H1 (cell line): ENCODE results near the gene NEURL4. TPM values are rescaled to one million over a fixed set of nuclear protein-coding genes. Genes with fewer than 3 reads are reported as not detected.

Experiments used
- CTCF ChIA-PET: fragments of 300-600 bp; sonication (Branson Sonifier 250); formaldehyde crosslinking; loops from one replicate; lab custom pipeline; 2021; ENCODE audit not compliant: partially characterized antibody; lab: Charles Lee
- POLR2A ChIA-PET: fragments of 300-600 bp; sonication (Branson Sonifier 250); formaldehyde crosslinking; loops from one replicate; lab custom pipeline; 2021; ENCODE audit warnings: inconsistent platforms; ENCODE audit not compliant: partially characterized antibody; lab: Charles Lee
- DNase-seq, 2 experiments: peaks; one replicate each; pipeline versions ENCODE4 v3.0.0 to v3.0.0-alpha.2; 2010 to 2022; ENCODE audit warnings: low spot score in 2 of 2, low read depth in 1 of 2, mixed read lengths in 1 of 2
- FAIRE-seq: peaks from 2 replicates; lab custom pipeline; 2011; peaks lifted over from hg19 to GRCh38; lab: Jason Lieb, UNC
- H2AFZ ChIP-seq: 2 replicates; pipeline ENCODE4 v1.8.1; 2012; ENCODE audit warnings: low read length, inconsistent platforms
- H2AK5ac ChIP-seq: 2 replicates; pipeline ENCODE4 v1.6.1; 2013; ENCODE audit warnings: low read depth, low read length
- H2BK120ac ChIP-seq: replicated peaks from 2 replicates; pipeline ENCODE3; 2013; ENCODE audit warnings: low read depth, low read length, inconsistent platforms
- H2BK12ac ChIP-seq: 2 replicates; pipeline ENCODE4 v1.6.1; 2013; ENCODE audit warnings: low read depth, low read length
- H2BK15ac ChIP-seq: 2 replicates; pipeline ENCODE4 v1.6.1; 2013; ENCODE audit warnings: low read length
- H2BK20ac ChIP-seq: 2 replicates; pipeline ENCODE4 v1.6.1; 2013; ENCODE audit warnings: low read length
- H2BK5ac ChIP-seq: 2 replicates; pipeline ENCODE4 v1.6.1; 2013; ENCODE audit warnings: low read depth, low read length
- H3K14ac ChIP-seq: 2 replicates; pipeline ENCODE4 v1.6.1; 2013; ENCODE audit warnings: inconsistent platforms; ENCODE audit not compliant: insufficient read length
- H3K18ac ChIP-seq: 2 replicates; pipeline ENCODE4 v1.6.1; 2013; ENCODE audit warnings: low read length; ENCODE audit errors: extremely low read depth
- H3K23ac ChIP-seq: 2 replicates; pipeline ENCODE4 v1.6.1; 2013; ENCODE audit warnings: inconsistent platforms; ENCODE audit not compliant: insufficient read length
- H3K23me2 ChIP-seq: 2 replicates; pipeline ENCODE4 v1.6.1; 2013; ENCODE audit warnings: low read depth, low read length
- H3K27ac ChIP-seq: 2 replicates; pipeline ENCODE4 v1.6.1; 2011; ENCODE audit warnings: low read depth, low read length, inconsistent platforms
- H3K27me3 ChIP-seq, 4 experiments: replicated peaks in 1 of 4; 1 replicate in 1 of 4; 2 replicates in 3 of 4; pipeline versions ENCODE4 v1.6.1 to v1.8.1; 2011 to 2013; ENCODE audit warnings: low read length in 3 of 4, mild to moderate bottlenecking in 3 of 4, inconsistent platforms in 2 of 4, mixed read lengths in 2 of 4, moderate library complexity in 1 of 4; ENCODE audit not compliant: control insufficient read depth in 3 of 4, insufficient read depth in 3 of 4; ENCODE audit errors: extremely low read depth in 1 of 4
- H3K36me3 ChIP-seq, 4 experiments: 2 replicates each; pipeline versions ENCODE4 v1.6.1 to v1.8.1; 2011 to 2013; ENCODE audit warnings: mild to moderate bottlenecking in 4 of 4, low read length in 3 of 4, moderate library complexity in 2 of 4, control low read depth in 1 of 4, inconsistent platforms in 1 of 4; ENCODE audit not compliant: insufficient read depth in 4 of 4, control insufficient read depth in 2 of 4
- H3K4ac ChIP-seq: replicated peaks from 2 replicates; pipeline ENCODE3; 2013; ENCODE audit warnings: low read length, low read depth, mixed read lengths, inconsistent platforms; ENCODE audit not compliant: insufficient read length
- H3K4me1 ChIP-seq, 4 experiments: replicated peaks in 1 of 4; 1 replicate in 1 of 4; 2 replicates in 3 of 4; pipeline versions ENCODE4 v1.6.1 to v1.8.1; 2011 to 2013; ENCODE audit warnings: low read length in 3 of 4, inconsistent platforms in 2 of 4, mixed read lengths in 1 of 4; ENCODE audit not compliant: insufficient read depth in 4 of 4, control insufficient read depth in 3 of 4
- H3K4me2 ChIP-seq, 2 experiments: 2 replicates each; pipeline versions ENCODE4 v1.6.1 to v1.8.1; 2011 to 2013; ENCODE audit warnings: low read depth in 2 of 2, low read length in 2 of 2, control low read depth in 1 of 2, inconsistent platforms in 1 of 2, mild to moderate bottlenecking in 1 of 2; ENCODE audit not compliant: insufficient read depth in 1 of 2
- H3K4me3 ChIP-seq, 4 experiments: fragments of 200-600, 300-600 bp in 1 of 4; sonication (generic), shearing (Covaris generic), sonication (Bioruptor Twin) in 1 of 4; 2 replicates each; pipeline versions ENCODE4 v1.5.1 to v1.8.1; 2011 to 2016; ENCODE audit warnings: low read length in 4 of 4, low read depth in 3 of 4, control low read depth in 2 of 4, inconsistent platforms in 2 of 4, mild to moderate bottlenecking in 2 of 4, mixed read lengths in 1 of 4, moderate library complexity in 1 of 4; ENCODE audit not compliant: insufficient read depth in 2 of 4; ENCODE audit errors: extremely low read depth in 1 of 4
- H3K56ac ChIP-seq: replicated peaks from 2 replicates; pipeline ENCODE3; 2013; ENCODE audit warnings: low read depth, mild to moderate bottlenecking, mixed read lengths, low read length, inconsistent platforms; ENCODE audit not compliant: insufficient read length
- H3K79me1 ChIP-seq: 2 replicates; pipeline ENCODE4 v1.6.1; 2013; ENCODE audit warnings: low read depth, low read length, control low read depth
- H3K79me2 ChIP-seq, 2 experiments: 2 replicates each; pipeline versions ENCODE4 v1.6.1 to v1.8.1; 2012 to 2013; ENCODE audit warnings: low read length in 2 of 2, mild to moderate bottlenecking in 2 of 2, inconsistent platforms in 1 of 2; ENCODE audit not compliant: insufficient read depth in 2 of 2, control insufficient read depth in 1 of 2
- H3K9ac ChIP-seq, 4 experiments: replicated peaks in 1 of 4; 1 replicate in 1 of 4; 2 replicates in 3 of 4; pipeline versions ENCODE4 v1.6.1 to v1.8.1; 2011 to 2013; ENCODE audit warnings: low read depth in 3 of 4, low read length in 3 of 4, control low read depth in 2 of 4, mild to moderate bottlenecking in 2 of 4, moderate library complexity in 2 of 4, inconsistent platforms in 1 of 4; ENCODE audit errors: extremely low read depth in 1 of 4
- H3K9me3 ChIP-seq, 2 experiments: 2 replicates each; pipeline versions ENCODE4 v1.6.1 to v1.8.1; 2012 to 2013; ENCODE audit warnings: mild to moderate bottlenecking in 2 of 2, moderate library complexity in 2 of 2, control low read depth in 1 of 2, inconsistent platforms in 1 of 2, low read depth in 1 of 2, low read length in 1 of 2, mixed read lengths in 1 of 2; ENCODE audit not compliant: insufficient read depth in 2 of 2
- H4K20me1 ChIP-seq, 2 experiments: replicated peaks in 1 of 2; 2 replicates each; pipeline versions ENCODE3 to v1.8.1; 2011 to 2013; ENCODE audit warnings: inconsistent platforms in 2 of 2, low read length in 2 of 2, mild to moderate bottlenecking in 1 of 2; ENCODE audit not compliant: insufficient read depth in 2 of 2, control insufficient read depth in 1 of 2
- H4K5ac ChIP-seq: 2 replicates; pipeline ENCODE4 v1.6.1; 2013; ENCODE audit warnings: low read length, low read depth, mixed read lengths, inconsistent platforms; ENCODE audit not compliant: insufficient read length
- H4K8ac ChIP-seq: 2 replicates; pipeline ENCODE4 v1.8.0; 2013; ENCODE audit warnings: mild to moderate bottlenecking, moderate library complexity, low read length, inconsistent platforms; ENCODE audit not compliant: insufficient read depth; ENCODE audit errors: extremely low read depth
- H4K91ac ChIP-seq: replicated peaks from 2 replicates; pipeline ENCODE3; 2013; ENCODE audit warnings: low read length, mixed read lengths, inconsistent platforms; ENCODE audit not compliant: insufficient read length
- BRCA1 ChIP-seq: IDR thresholded peaks from 2 replicates; pipeline ENCODE4 v1.6.1; 2012; ENCODE audit warnings: low read depth, low read length, improper control_type of control experiment
- CHD1 ChIP-seq: IDR thresholded peaks from 2 replicates; pipeline ENCODE4 v1.6.1; 2012; ENCODE audit warnings: low read depth, low read length, improper control_type of control experiment
- HDAC2 ChIP-seq, 2 experiments: fragments of 300-600 bp in 1 of 2; sonication (generic) in 1 of 2; IDR thresholded peaks; 2 replicates each; pipeline ENCODE4 v1.6.1; 2011 to 2012; ENCODE audit warnings: low read depth in 2 of 2, low read length in 2 of 2, mild to moderate bottlenecking in 2 of 2, moderate library complexity in 2 of 2, borderline replicate concordance in 1 of 2, inconsistent platforms in 1 of 2
- MAFK ChIP-seq: IDR thresholded peaks from 2 replicates; pipeline ENCODE4 v1.6.1; 2012; ENCODE audit warnings: low read depth, mild to moderate bottlenecking, improper control_type of control experiment, low read length
- WGBS, 2 experiments: shearing (Covaris generic) in 1 of 2; methylation state at CpG; one replicate each; pipeline versions ENCODE4 v1.1.6 to v1.1.7; 2013 to 2015; ENCODE audit warnings: low lambda C conversion rate in 2 of 2, mixed read lengths in 2 of 2, inconsistent platforms in 1 of 2, low coverage in 1 of 2, missing lambda C conversion rate in 1 of 2; ENCODE audit not compliant: insufficient replicate concordance in 2 of 2, insufficient coverage in 1 of 2, insufficient read length in 1 of 2; ENCODE audit errors: extremely low coverage in 1 of 2, missing lambda C conversion rate in 1 of 2; 5-methylcytosine and 5-hydroxymethylcytosine counted together
- polyA plus RNA-seq, 7 experiments: library from polyadenylated mRNA; depleted of rRNA in 3 of 7; stranded (reverse) in 5 of 7; unstranded in 2 of 7; fragments of >200 nt in 5 of 7; fragments of 200-250 nt in 2 of 7; gene quantifications; 1 replicate in 5 of 7; 2 replicates in 1 of 7; 4 replicates in 1 of 7; pipeline versions ENCODE4 v1.2.1 to v1.2.3, GENCODE V29; 2011 to 2013; ENCODE audit warnings: missing spikeins in 2 of 7, mixed read lengths in 2 of 7
- total RNA-seq: library from RNA; stranded (reverse); fragmentation: NEBNext Ultra II Directional; extraction: Animal tissue kit (Norgen Biotek cat#: 25700); gene quantifications from 2 replicates; pipeline ENCODE4 v1.2.1, GENCODE V29; 2021

The NEURL4 gene
- total and polyA plus RNA-seq, 2 of the 8 experiments (the other 6 are each of a cell fraction or from before 2014, with no cell fraction given): 29.6 to 46.8 TPM

DNA sequence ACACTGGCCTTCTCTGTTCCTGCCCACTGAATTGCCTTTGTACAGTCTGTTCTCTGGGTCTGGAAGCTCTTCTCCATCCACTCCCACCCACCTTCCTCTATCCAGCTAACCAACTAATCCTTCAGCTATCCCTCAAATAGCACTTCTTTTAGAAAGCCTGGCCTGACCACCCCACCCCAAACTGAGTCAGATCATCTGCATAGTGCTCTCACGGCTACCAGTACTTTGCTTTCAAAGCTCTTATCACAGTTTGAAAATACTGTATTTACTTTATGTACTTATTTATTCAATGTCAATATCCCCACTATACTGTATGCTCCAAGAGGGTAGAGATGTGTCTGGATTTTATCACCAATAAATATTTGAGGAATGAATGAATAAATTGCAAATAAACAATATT, 62.4 kb downstream of the NEURL4 start:
- H4K20me1 ChIP-seq: peaks cover 0 to under 1% of the 10 kb centered on the region in 2 experiments
- peaks cover under 1% of the 10 kb centered on the region; the same call in 1 of the 2 replicates for H3K79me1 ChIP-seq
- H4K5ac ChIP-seq: no peak overlapping the region
- no peaks in the 10 kb centered on the region for H3K9me3 ChIP-seq
- no peak for FAIRE-seq
- H3K56ac ChIP-seq: no peak overlapping the region
- H2AFZ ChIP-seq: no peak overlapping the region
- H3K36me3 ChIP-seq: no peaks in the 10 kb centered on the region
- H3K79me2 ChIP-seq: peaks cover 0 to 1% of the 10 kb centered on the region in 2 experiments; a peak in 1 of 4 replicates
- no peak overlapping the region; the same call in 1 of the 2 replicates for H2BK5ac ChIP-seq
- POLR2A ChIA-PET: interaction anchor here (0.8 to 13.7 kb wide), 7 partner anchors 8 to 63 kb away, joined by 3 to 159 read pairs (median 6); partner anchors contain the start of genes ACADVL, DLG4, DVL2 and GABARAP
- peaks cover 3% of the 10 kb centered on the region for H3K23me2 ChIP-seq
- H3K4me3 ChIP-seq: no peak overlapping the region
- no peak overlapping the region; a peak in 1 of 4 replicates for H3K4me2 ChIP-seq
- TF ChIP-seq CHD1 (no peak), MAFK (no peak), HDAC2 (IDR thresholded peaks at IDR 0.05; ENCODE audit: borderline replicate concordance in 1 of 2, low read depth in 2 of 2, low read length in 2 of 2) (no peak), BRCA1 (no peak)
- TF ChIP-seq, all 59 proteins: peak for 0
- Histone ChIP-seq H3K23ac (no peak overlapping the region), H3K27me3 (no peaks in the 10 kb centered on the region), H2BK120ac (no peak overlapping the region), H3K9ac (no peak overlapping the region), H2AK5ac (no peak overlapping the region), H4K91ac (peak overlapping the region; percentile 35), H4K8ac (no peak overlapping the region), H2BK20ac (no peak overlapping the region), H3K18ac (0 out of 2 replicates have a peak overlapping the region, but pooled peaks have one; percentile 28), H3K14ac (no peak overlapping the region), H3K27ac (no peak overlapping the region), H2BK12ac (0 out of 2 replicates have a peak overlapping the region, but pooled peaks have one; percentile 60), H3K4ac (no peak overlapping the region), H3K4me1 (peaks cover 0 to 8% (median 4%) of the 10 kb centered on the region in 4 experiments; a peak in 4 of 7 replicates), H2BK15ac (no peak overlapping the region)
- DNase-seq: no peak
- WGBS, 2 experiments: 92% methylated on average over 1 of the region's 1 CpG; no CpG with 5 or more reads in 1 of the 2 experiments
- CTCF ChIA-PET: interaction anchor here (0.6 to 2.8 kb wide), 8 partner anchors 14 to 1830 kb away, joined by 3 to 17 read pairs (median 4); partner anchors contain the start of gene SLC2A4
